HCEC 1CT (cell line): ENCODE data around the gene CAPN2.
A peak's percentile ranks its signal among the peaks of the same experiment; 100 is the strongest.

ENCODE experiments used
- DNase-seq: peaks from one replicate; pipeline ENCODE4 v3.0.0-alpha.2; 2017

CAPN2 gene

GRCh38 chr1:223702735-223703667, 9.3 kb upstream of the CAPN2 start:
- peak; percentile 80 for DNase-seq

DNA sequence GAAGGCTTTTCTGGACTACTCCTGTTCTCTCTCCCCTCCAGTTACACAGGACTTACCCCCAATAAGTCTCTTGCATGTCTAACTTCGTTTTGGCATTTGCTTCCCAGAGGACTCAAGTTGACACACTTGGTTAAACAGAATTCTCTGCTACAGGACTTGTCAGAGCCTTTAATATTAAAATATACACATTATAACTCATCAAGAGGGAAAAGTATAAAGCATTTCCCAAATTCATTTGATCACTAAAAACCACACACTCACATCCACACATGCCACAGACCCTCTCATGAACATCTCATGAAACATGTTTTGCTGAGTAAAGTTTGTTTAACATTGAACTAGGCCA, 8.7 kb upstream of the CAPN2 start:
- no peak for DNase-seq

DNA sequence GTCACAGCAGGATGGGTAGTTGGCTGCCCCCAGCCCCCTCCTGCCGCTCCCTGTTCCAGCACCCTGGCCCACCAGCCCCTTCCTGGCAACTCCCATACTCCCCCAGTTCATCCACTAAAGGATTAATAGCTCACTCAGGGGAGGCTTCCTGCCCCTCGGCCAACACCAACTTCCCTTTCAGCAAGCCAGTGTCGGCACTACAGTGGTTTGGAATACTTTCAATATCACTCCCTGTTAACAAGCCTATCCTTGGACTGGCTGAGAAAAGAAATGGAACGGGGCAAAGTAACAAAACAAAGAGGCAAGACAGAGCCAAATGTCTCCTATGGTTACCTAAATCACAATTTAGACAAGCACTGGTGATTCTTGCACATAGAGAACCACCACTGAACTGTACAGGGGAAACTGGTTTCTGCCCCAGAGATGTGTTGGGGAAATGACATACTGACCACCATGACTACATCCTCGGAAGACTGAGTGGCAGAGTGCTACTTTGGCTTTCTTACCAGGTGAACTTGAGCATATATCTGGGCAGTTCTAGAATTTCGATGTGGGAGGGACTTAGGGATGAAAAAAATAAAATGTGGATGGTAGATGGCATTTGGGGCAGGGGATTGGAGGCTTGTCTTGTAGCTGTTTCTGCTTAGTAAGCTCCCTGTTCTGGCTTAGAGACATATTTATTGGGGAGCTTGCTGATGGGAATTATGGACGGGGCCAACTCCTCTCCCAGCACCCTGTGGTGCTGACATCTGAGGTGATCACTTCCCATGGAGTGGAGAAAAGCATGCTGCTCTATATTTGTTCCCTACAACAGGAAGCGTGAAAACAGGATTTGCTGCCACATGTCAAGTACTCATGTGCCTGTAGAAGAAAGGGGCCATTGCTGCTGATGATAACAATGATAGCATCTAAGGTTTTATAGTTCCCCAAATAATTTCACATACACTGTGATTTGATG, 7.1 kb upstream of the CAPN2 start:
- no peak for DNase-seq

GRCh38 chr1:223706077-223706973, 6.0 kb upstream of the CAPN2 start:
- peak; percentile 76 for DNase-seq

DNA sequence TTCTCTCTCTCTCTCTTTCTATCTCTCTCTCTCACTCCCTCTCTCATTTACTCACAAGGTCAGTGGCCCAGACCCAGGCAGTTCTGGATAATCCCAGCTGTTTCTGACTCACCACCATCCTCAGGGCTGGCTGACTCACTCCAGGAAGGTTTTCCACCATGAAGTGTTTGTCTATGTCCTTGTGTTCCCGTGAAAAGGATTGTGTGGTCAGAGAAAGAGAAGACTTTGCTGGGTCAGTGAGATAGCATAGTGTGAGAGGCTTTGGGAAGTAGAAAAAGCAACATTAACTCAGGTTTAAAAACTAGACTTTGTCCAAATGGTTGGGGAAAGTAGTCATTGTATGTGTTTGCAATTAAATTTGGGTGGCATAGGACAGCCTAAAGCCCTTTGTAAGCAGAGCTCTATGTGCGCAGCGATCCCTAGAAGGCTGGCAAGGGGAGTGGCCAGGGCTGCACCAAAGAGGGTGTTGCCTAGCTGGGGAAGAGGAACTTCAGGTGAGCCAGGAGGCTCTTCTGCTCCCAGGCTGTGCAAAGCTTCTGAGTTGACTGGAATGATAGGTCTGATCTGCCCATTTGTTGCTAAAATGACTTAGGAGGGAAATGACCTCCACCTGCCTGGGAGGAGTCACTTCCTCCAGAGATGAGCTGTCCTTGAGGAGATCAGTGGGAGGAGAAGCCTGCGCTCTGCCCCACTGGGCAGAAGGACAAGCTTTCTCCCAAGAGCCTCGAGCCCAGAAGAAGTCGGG, 4.9 kb upstream of the CAPN2 start:
- DNase-seq, result peak; percentile 99

GRCh38 chr1:223708001-223708359, 4.4 kb upstream of the CAPN2 start:
- DNase-seq, result no peak

- no peak for DNase-seq
These were observed 3.6 kb upstream of the CAPN2 start for GRCh38 chr1:223708651-223709268.

GRCh38 chr1:223709598-223709997, 2.7 kb upstream of the CAPN2 start:
- DNase-seq, result peak; percentile 71

GRCh38 chr1:223710179-223711133, 1.9 kb upstream of the CAPN2 start:
- DNase-seq, result no peak

DNA sequence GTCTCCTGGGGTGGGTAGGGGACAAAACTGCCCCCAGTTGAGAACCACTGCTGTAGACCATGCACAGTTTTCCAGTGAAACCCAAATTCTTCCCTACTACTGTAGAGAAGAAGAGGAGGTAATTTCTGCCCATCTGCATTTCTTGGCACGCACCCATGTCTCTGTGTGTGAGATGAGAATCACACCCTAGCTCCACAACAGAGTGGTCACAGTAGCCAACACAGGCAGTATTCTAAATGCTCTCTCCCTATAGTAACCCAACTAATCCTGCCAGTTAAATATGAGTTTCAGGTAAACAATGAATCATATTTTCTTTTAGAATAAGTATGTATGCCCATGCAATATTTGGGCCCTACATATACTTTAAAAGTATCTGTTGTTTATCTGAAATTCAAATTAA, 1.2 kb upstream of the CAPN2 start:
- DNase-seq, result no peak

GRCh38 chr1:223711747-223712193, 569 bp upstream of the CAPN2 start:
- DNase-seq, result no peak

DNA sequence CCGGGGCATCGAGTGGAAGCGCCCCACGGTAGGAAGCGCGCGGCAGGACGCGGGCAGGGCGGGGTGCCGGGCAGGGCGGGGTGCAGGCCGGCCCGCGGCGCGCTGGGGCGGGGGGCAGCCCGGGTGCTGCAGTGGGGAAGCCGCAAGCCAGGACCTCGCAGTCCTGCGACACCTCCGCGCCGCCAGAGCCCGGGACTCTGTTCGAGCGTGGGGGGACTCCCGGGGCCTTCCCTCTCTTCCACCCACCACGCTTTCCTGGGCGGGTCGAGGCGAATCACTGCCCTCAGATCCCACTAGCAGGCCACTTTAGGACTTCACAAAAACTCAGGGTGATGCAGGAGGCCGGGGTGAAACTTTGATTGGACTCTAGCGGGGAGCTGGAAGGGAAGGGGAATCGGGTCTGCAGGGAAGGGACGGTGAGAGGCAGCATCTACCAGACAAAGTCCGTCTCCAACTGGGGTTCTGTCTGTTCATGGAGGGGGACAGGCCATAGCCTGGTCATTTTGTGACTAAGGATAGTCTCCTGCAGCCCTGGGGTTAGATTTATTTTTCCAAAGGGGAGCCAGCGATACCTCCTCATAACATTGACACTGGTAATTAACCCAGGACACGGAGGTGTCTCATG, 623 bp downstream of the CAPN2 start:
- no peak for DNase-seq

- DNase-seq, result no peak
These were observed 1.4 kb downstream of the CAPN2 start for GRCh38 chr1:223713546-223714420.

DNA sequence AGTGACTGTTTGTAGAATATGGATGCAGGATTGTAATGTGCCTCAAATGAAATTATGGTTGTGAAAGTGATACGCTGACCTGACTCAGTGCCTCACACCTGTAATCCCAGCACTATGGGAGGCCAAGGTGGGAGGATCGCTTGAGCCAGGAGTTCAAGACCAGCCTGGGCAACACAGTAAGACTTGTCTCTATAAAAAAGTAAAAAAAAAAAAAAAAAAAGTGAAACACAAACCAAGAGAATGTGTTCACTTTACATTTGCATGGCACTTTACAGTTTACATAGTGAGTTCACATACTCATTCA, 2.0 kb downstream of the CAPN2 start:
- no peak for DNase-seq

DNA sequence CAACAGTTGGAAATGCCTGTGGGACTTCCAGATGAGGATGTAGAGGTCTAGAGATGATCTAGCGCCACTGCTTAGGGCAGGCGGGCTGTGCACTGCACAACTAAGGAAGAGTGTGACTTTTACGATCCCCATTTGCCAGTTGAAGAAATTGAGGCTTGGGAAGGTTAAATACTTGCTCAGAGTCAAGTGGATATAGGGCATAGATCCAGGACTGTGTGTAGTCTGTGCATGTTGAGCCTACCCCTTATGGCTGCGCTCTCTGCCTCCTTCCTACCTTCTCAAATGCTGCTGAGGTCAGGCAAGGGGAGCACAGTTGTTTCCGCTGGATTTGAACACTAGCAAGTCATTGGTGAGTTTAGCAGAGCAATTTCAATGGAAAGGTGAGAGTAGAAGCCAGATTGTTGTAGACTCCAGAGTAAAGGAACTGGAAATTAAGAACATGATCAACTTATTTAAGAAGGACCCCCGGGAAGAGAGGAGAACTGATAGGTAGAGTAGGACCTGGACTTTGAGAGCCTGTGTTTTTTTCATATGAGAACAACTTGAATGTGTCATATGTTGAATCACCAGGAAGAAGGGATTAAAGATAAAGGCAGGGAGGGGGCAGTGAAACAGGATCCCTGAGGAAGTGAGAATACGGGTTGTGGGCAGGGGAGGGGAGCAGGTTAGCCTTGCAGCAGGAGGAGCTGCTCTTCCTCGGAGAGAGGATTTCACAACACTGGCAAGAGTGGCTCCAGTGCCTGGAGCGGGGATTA, 2.7 kb downstream of the CAPN2 start:
- DNase-seq, result peak; percentile 95

- DNase-seq, result no peak
These were observed 3.3 kb downstream of the CAPN2 start for GRCh38 chr1:223715604-223716172.

DNA sequence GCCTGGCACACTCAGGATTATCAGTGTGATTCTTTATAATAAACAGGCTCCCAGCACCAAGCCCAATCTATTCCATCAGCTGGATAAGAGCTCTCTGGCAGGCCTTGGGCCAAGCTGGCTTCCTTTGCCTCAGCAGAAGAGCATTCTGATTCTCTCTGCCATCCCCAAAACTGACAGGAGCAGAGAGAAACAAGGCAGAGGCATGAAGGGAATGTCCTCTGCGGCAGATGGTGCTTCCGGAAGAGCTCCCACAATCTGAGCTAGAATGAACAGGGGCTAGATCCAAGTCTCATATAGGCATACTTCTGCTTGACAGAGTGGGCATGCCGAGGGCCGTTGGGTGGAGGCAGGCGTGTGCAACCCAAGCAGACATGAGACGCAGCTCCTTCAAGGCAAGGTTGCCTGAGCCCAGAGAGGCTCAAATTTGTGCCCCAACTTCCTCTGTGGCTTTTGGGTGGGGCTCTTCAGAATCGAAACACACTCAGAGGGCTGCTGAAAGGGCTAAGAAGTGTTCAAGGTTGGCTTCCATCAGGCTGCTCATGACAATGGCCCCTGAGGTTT, 4.0 kb downstream of the CAPN2 start:
- DNase-seq, result no peak
